HepG2 (cell line): ENCODE measurements around the gene GJE1. TPM values are rescaled to one million over a fixed set of nuclear protein-coding genes. Genes with fewer than 3 reads are reported as not detected.

Experiments
- ATAC-seq: fragments of 200-7000 bp; cut with Tn5 transposase; 3 replicates; pipeline ENCODE4 v1.9.1; 2020; ENCODE audit warnings: mild to moderate bottlenecking, moderate library complexity
- BruUV-seq: library from RNA; stranded (reverse); fragments of 400-500 nt; replicated peaks from 2 replicates; lab custom pipeline; 2021; lab: Mats Ljungman, UMichigan
- CTCF ChIA-PET: fragments of 300-600 bp; formaldehyde crosslinking; extraction: SDS; loops from one replicate; lab custom pipeline; 2021; ENCODE audit warnings: low total read pairs, inconsistent platforms, low intra/inter-chr PET ratio; lab: Yijun Ruan, JAX
- POLR2A ChIA-PET: fragments of 350-600 bp; sonication (Branson Sonifier 250); formaldehyde crosslinking; loops from one replicate; lab custom pipeline; 2020; ENCODE audit warnings: antibody characterized with exemption, inconsistent platforms; lab: Yijun Ruan, JAX
- DNase-seq: peaks from one replicate; pipeline ENCODE4 v3.0.0-alpha.2; 2015; ENCODE audit warnings: low spot score
- FAIRE-seq: peaks from 3 replicates; lab custom pipeline; 2011; peaks lifted over from hg19 to GRCh38; lab: Jason Lieb, UNC
- H2AFZ ChIP-seq: one replicate; pipeline ENCODE4 v1.6.1; 2011; ENCODE audit warnings: low read length, inconsistent platforms
- H3K27ac ChIP-seq: fragments of 300-600 bp; 3 replicates; pipeline ENCODE4 v1.8.0; 2011; ENCODE audit warnings: mixed run types, mild to moderate bottlenecking, mixed read lengths, low read length, inconsistent platforms; ENCODE audit not compliant: insufficient read depth; ENCODE audit errors: extremely low read length
- H3K27me3 ChIP-seq, 2 experiments: fragments of 200-600 bp in 1 of 2; 2 replicates in 1 of 2; 3 replicates in 1 of 2; pipeline versions ENCODE4 v1.6.0 to v1.8.0; 2011; ENCODE audit warnings: low read length in 2 of 2, mild to moderate bottlenecking in 2 of 2, moderate library complexity in 2 of 2, inconsistent platforms in 1 of 2; ENCODE audit not compliant: insufficient read depth in 2 of 2, control insufficient read depth in 1 of 2
- H3K36me3 ChIP-seq, 2 experiments: fragments of 200-600 bp in 1 of 2; replicated peaks in 1 of 2; 2 replicates in 1 of 2; 3 replicates in 1 of 2; pipeline versions ENCODE4 v1.5.1 to v1.8.0; 2011; ENCODE audit warnings: low read length in 2 of 2, inconsistent platforms in 1 of 2; ENCODE audit not compliant: insufficient read depth in 2 of 2, control insufficient read depth in 1 of 2
- H3K4me1 ChIP-seq: 2 replicates; pipeline ENCODE4 v1.5.1; 2012; ENCODE audit warnings: low read length, inconsistent platforms; ENCODE audit not compliant: insufficient read depth
- H3K4me2 ChIP-seq: 2 replicates; pipeline ENCODE4 v1.6.0; 2011; ENCODE audit warnings: low read depth, low read length, inconsistent platforms
- H3K4me3 ChIP-seq, 3 experiments: fragments of 200-600 bp in 1 of 3; sonication (generic), shearing (Covaris generic) in 1 of 3; replicated peaks in 1 of 3; 2 replicates each; pipeline ENCODE4 v1.5.1; 2011 to 2016; ENCODE audit warnings: low read length in 3 of 3, inconsistent platforms in 2 of 3, low read depth in 2 of 3, mild to moderate bottlenecking in 2 of 3, control low read depth in 1 of 3, mixed read lengths in 1 of 3; ENCODE audit not compliant: insufficient read depth in 1 of 3
- H3K79me2 ChIP-seq: one replicate; pipeline ENCODE4 v1.6.1; 2011; ENCODE audit warnings: low read length, inconsistent platforms; ENCODE audit not compliant: insufficient read depth
- H3K9ac ChIP-seq: 2 replicates; pipeline ENCODE4 v1.6.0; 2011; ENCODE audit warnings: mild to moderate bottlenecking, low read depth, low read length, inconsistent platforms; ENCODE audit not compliant: insufficient read depth
- H3K9me3 ChIP-seq: 2 replicates; pipeline ENCODE4 v1.5.1; 2012; ENCODE audit warnings: mild to moderate bottlenecking, low read length
- H4K20me1 ChIP-seq: 2 replicates; pipeline ENCODE4 v1.6.0; 2011; ENCODE audit warnings: inconsistent platforms, mild to moderate bottlenecking, low read length, moderate library complexity; ENCODE audit not compliant: insufficient read depth
- IRF9 ChIP-seq: sonication (generic); formaldehyde crosslinking; IDR thresholded peaks from 2 replicates; pipeline ENCODE4 v1.8.0; 2022; ENCODE audit warnings: missing genetic modification reagents, mild to moderate bottlenecking, borderline replicate concordance
- MTF1 ChIP-seq: sonication (generic); formaldehyde crosslinking; IDR thresholded peaks from 2 replicates; pipeline ENCODE4 v1.5.0; 2020; ENCODE audit warnings: missing genetic modification reagents
- NCOA1 ChIP-seq: sonication (generic); formaldehyde crosslinking; IDR thresholded peaks from 2 replicates; pipeline ENCODE4 v1.9.0; 2021; ENCODE audit warnings: missing genetic modification reagents
- PCBP1 ChIP-seq: fragments of 200-400 bp; formaldehyde crosslinking; IDR thresholded peaks from 2 replicates; pipeline ENCODE4 v1.6.1; 2017; ENCODE audit warnings: mild to moderate bottlenecking, low read depth, low read length, borderline replicate concordance
- RBAK ChIP-seq: sonication (generic); formaldehyde crosslinking; IDR thresholded peaks from 2 replicates; pipeline ENCODE4 v1.5.1; 2020; ENCODE audit warnings: mild to moderate bottlenecking, missing genetic modification reagents
- SNAI1 ChIP-seq: sonication (generic); formaldehyde crosslinking; IDR thresholded peaks from 2 replicates; pipeline ENCODE4 v1.5.0; 2020; ENCODE audit warnings: mild to moderate bottlenecking, missing genetic modification reagents, borderline replicate concordance
- SRSF4 ChIP-seq: fragments of 200-400 bp; formaldehyde crosslinking; IDR thresholded peaks from one replicate; pipeline ENCODE4 v1.6.1; 2018; ENCODE audit warnings: mild to moderate bottlenecking, low read depth, low read length, moderate library complexity; ENCODE audit not compliant: poor library complexity, severe bottlenecking
- ZC3H13 ChIP-seq: sonication (generic); formaldehyde crosslinking; IDR thresholded peaks from 2 replicates; pipeline ENCODE4 v1.8.1; 2023; ENCODE audit warnings: mild to moderate bottlenecking, missing genetic modification reagents, moderate library complexity
- ZKSCAN1 ChIP-seq: fragments of 150-350 bp; IDR thresholded peaks from 2 replicates; pipeline ENCODE4 v1.6.1; 2014; ENCODE audit warnings: low read length
- ZNF407 ChIP-seq: sonication (generic); formaldehyde crosslinking; IDR thresholded peaks from one replicate; pipeline ENCODE4 v1.5.1; 2020; ENCODE audit warnings: mild to moderate bottlenecking, missing genetic modification reagents; ENCODE audit errors: not compliant biosample characterization
- ZNF747 ChIP-seq: sonication (generic); formaldehyde crosslinking; IDR thresholded peaks from 2 replicates; pipeline ENCODE4 v1.8.1; 2023; ENCODE audit warnings: missing genetic modification reagents, mild to moderate bottlenecking, borderline replicate concordance
- WGBS: methylation state at CpG from one replicate; pipeline ENCODE4 v1.1.6; 2017; ENCODE audit warnings: low lambda C conversion rate; 5-methylcytosine and 5-hydroxymethylcytosine counted together
- in situ Hi-C: cut with HindIII; loops from 2 replicates; pipeline ENCODE4 v1.10.0; 2017; ENCODE audit warnings: low pct_unique_long_range_greater_than_20kb; ENCODE audit not compliant: extremely low pct_ligation_motif_present
- intact Hi-C: fragments of 100-400 bp; cut with micrococcal nuclease; formaldehyde crosslinking; loops from one replicate; pipeline ENCODE4 v1.10.0; 2022; ENCODE audit not compliant: unreplicated experiment
- polyA plus RNA-seq, 8 experiments: library from polyadenylated mRNA; depleted of rRNA in 3 of 8; stranded (reverse) in 7 of 8; unstranded in 1 of 8; fragments of >200 nt; fragmentation: Illumina TruSeq in 4 of 8; extraction: Trizol in 4 of 8; gene quantifications; 2 replicates each; pipeline versions ENCODE4 v1.2.1 to v1.2.3, GENCODE V29; 2011 to 2016; ENCODE audit warnings: low read depth in 4 of 8, missing spikeins in 1 of 8, mixed read lengths in 1 of 8; ENCODE audit not compliant: insufficient read depth in 1 of 8
- total RNA-seq, 5 experiments: library from RNA; depleted of rRNA; stranded (reverse); fragments of >200 nt; fragmentation: Illumina TruSeq; extraction: Trizol; gene quantifications; 2 replicates each; pipeline ENCODE4 v1.2.3, GENCODE V29; 2016; ENCODE audit warnings: low read depth in 1 of 5

GJE1 gene
- total and polyA plus RNA-seq, 2 of the 13 experiments (the other 11 are each of a cell fraction or from before 2014, with no cell fraction given) = not detected

- TF ChIP-seq ZNF407 (no peak), ZC3H13 (CRISPR knock-in tag) (no peak), ZNF747 (CRISPR knock-in tag) (no peak)
Observed at GRCh38 chr6:142167071-142167470, 34.3 kb downstream of the GJE1 start (continued).

GRCh38 chr6:142167486-142167885 lies 34.8 kb downstream of the GJE1 start:
- in situ Hi-C loops (loop anchor here (10.0 kb wide), 1 partner anchor 217 kb away; no protein-coding TSS in a partner anchor), intact Hi-C loops (no loop called here)
- Histone ChIP-seq H3K9me3 (no peaks in the 10 kb centered on the region), H3K9ac (no peak overlapping the region), H3K36me3 (peaks cover 10 to 43% of the 10 kb centered on the region in 2 experiments), H3K79me2 (peaks cover 32% of the 10 kb centered on the region), H3K27ac (no peak overlapping the region), H3K4me2 (no peak overlapping the region), H2AFZ (no peak overlapping the region), H3K4me3 (no peak overlapping the region), H4K20me1 (no peaks in the 10 kb centered on the region), H3K4me1 (peaks cover 13% of the 10 kb centered on the region), H3K27me3 (no peaks in the 10 kb centered on the region)
- no peak for FAIRE-seq
- ATAC-seq = no peak
- no TSS peak for BruUV-seq
- CTCF ChIA-PET = no interaction called here
- 95% methylated on average over 2 of the region's 2 CpGs for WGBS
- POLR2A ChIA-PET = no interaction called here
- no peak for DNase-seq
- no peak for TF ChIP-seq NCOA1 (CRISPR knock-in tag)
- no peak for TF ChIP-seq SNAI1 (CRISPR knock-in tag)
- no peak for TF ChIP-seq MTF1 (CRISPR knock-in tag)
- no peak for TF ChIP-seq PCBP1
- no peak for TF ChIP-seq IRF9 (CRISPR knock-in tag)
- TF ChIP-seq ZKSCAN1 = no peak
- TF ChIP-seq RBAK (CRISPR knock-in tag) = no peak
- no peak for TF ChIP-seq SRSF4
